T-helper 9 cell (primary cell): Measurements from ENCODE around the gene WAPL.

ENCODE experiments used
- DNase-seq: peaks from one replicate; pipeline ENCODE4 v3.0.0-alpha.2; 2020

Gene WAPL

GRCh38 chr10:86461963-86462804 lies 59.4 kb downstream of the WAPL start:
- no peak for DNase-seq

GRCh38 chr10:86451604-86451960 lies 70.0 kb downstream of the WAPL start:
- DNase-seq, result no peak

GRCh38 chr10:86450806-86451603 lies 70.6 kb downstream of the WAPL start:
- DNase-seq, result no peak

GRCh38 chr10:86449926-86450558 lies 71.5 kb downstream of the WAPL start:
- no peak for DNase-seq

GRCh38 chr10:86447432-86447831 lies 74.2 kb downstream of the WAPL start:
- DNase-seq, result no peak

GRCh38 chr10:86446987-86447386 lies 74.6 kb downstream of the WAPL start:
- DNase-seq, result no peak

GRCh38 chr10:86446440-86446839 lies 75.2 kb downstream of the WAPL start:
- no peak for DNase-seq

- no peak for DNase-seq
Observed at GRCh38 chr10:86443936-86444335, 77.7 kb downstream of the WAPL start.

GRCh38 chr10:86443069-86443468 lies 78.5 kb downstream of the WAPL start:
- no peak for DNase-seq

GRCh38 chr10:86440874-86441843 lies 80.4 kb downstream of the WAPL start:
- DNase-seq, result no peak

- DNase-seq, result no peak
Observed at GRCh38 chr10:86439544-86439943, 82.0 kb downstream of the WAPL start.

GRCh38 chr10:86438091-86438749 lies 83.4 kb downstream of the WAPL start:
- no peak for DNase-seq

GRCh38 chr10:86437447-86437846 lies 84.1 kb downstream of the WAPL start:
- DNase-seq, result no peak

GRCh38 chr10:86436963-86437362 lies 84.6 kb downstream of the WAPL start:
- no peak for DNase-seq

GRCh38 chr10:86434656-86435055 lies 86.9 kb downstream of the WAPL start:
- no peak for DNase-seq

GRCh38 chr10:86423739-86424138 lies 97.9 kb downstream of the WAPL start:
- no peak for DNase-seq

- DNase-seq, result no peak
Observed at GRCh38 chr10:86419101-86419500, 102.5 kb downstream of the WAPL start.

GRCh38 chr10:86415583-86415982 lies 106.0 kb downstream of the WAPL start:
- DNase-seq, result no peak

GRCh38 chr10:86415116-86415515 lies 106.5 kb downstream of the WAPL start:
- no peak for DNase-seq

- DNase-seq, result no peak
Observed at GRCh38 chr10:86413046-86413728, 108.4 kb downstream of the WAPL start.

GRCh38 chr10:86411852-86412560 lies 109.6 kb downstream of the WAPL start:
- DNase-seq, result no peak
